Measurements from ENCODE around the gene PAX5.

The PAX5 gene

DNA sequence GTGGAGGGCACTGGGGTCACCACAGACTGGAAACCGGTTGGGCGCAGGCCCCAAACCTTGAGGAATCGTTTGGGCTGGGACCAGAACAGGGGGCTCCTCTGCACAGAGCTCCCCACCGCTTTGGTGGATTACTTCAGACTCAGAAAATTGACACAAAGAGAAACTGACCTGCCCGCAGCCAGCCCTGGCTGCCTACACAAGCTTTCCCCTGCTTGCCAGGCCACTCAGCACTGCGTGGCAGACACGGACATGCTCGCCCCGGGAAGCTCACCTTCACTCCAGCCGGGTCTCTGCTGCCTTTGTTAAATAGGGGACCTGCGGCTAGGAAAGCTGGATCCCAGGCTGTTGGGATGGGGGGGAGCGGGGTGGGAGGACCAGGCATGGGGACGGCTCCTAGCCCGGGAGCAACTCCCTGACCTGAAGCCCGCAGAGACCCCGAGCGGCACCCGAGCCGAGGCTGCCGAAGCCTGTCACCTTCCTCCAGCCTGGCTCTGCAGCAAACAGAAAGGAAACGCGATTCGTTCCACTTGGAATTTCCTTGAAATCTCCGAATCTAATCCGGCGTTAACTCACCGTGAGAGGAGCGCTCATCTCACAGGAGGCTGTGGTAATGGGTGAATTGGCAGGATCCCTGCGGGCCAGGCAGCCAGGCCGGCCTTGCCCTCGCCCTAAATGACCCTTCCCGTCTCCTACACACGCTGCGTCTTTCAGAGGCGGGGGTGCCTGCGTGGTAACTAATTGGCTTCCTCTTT is 8.8 kb downstream of the PAX5 start:
- H3K9me2 ChIP-seq (replicated peaks; ENCODE audit: insufficient read depth, low read length) = no peaks in the 10 kb centered on the region
- H3K4me3 ChIP-seq (ENCODE audit: low read length) = peak overlapping the region; percentile 49; the same call in 1 of the 2 replicates
- no peak for TF ChIP-seq EZH2 (optimal IDR thresholded peaks at IDR 0.05; ENCODE audit: low read depth, low read length)
- no peak for TF ChIP-seq EZH2phosphoT487 (IDR thresholded peaks at IDR 0.05; ENCODE audit: low read length)
- TF ChIP-seq, protein P1, sequence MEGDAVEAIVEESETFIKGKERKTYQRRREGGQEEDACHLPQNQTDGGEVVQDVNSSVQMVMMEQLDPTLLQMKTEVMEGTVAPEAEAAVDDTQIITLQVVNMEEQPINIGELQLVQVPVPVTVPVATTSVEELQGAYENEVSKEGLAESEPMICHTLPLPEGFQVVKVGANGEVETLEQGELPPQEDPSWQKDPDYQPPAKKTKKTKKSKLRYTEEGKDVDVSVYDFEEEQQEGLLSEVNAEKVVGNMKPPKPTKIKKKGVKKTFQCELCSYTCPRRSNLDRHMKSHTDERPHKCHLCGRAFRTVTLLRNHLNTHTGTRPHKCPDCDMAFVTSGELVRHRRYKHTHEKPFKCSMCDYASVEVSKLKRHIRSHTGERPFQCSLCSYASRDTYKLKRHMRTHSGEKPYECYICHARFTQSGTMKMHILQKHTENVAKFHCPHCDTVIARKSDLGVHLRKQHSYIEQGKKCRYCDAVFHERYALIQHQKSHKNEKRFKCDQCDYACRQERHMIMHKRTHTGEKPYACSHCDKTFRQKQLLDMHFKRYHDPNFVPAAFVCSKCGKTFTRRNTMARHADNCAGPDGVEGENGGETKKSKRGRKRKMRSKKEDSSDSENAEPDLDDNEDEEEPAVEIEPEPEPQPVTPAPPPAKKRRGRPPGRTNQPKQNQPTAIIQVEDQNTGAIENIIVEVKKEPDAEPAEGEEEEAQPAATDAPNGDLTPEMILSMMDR (IDR thresholded peaks at IDR 0.05; ENCODE audit: low read length) = no peak
- H3K79me2 ChIP-seq (ENCODE audit: low read length) = no peaks in the 10 kb centered on the region
- H3K4me1 ChIP-seq (ENCODE audit: low read length) = peaks cover 6% of the 10 kb centered on the region; the same call in 1 of the 2 replicates
- no peaks in the 10 kb centered on the region for H4K20me1 ChIP-seq (ENCODE audit: insufficient read depth, low read length)
- no peak overlapping the region for H3K27ac ChIP-seq (ENCODE audit: low read length)
- H3K4me2 ChIP-seq (ENCODE audit: low read depth, low read length) = peak overlapping the region; percentile 81
- no peaks in the 10 kb centered on the region for H3F3A ChIP-seq (ENCODE audit: insufficient read depth, low read length)
- H3K27me3 ChIP-seq (replicated peaks; ENCODE audit: insufficient read depth, low read length) = peaks cover 91% of the 10 kb centered on the region
- no peak overlapping the region for H3K9ac ChIP-seq (ENCODE audit: low read length)
- 0 out of 2 replicates have a peak overlapping the region, but pooled peaks have one; percentile 14 for H2AFZ ChIP-seq (ENCODE audit: low read length)
- no peaks in the 10 kb centered on the region for H3K9me3 ChIP-seq (replicated peaks; ENCODE audit: insufficient read depth, low read length)
- DNase-seq = no peak
- H3K36me3 ChIP-seq (replicated peaks; ENCODE audit: insufficient read depth, low read length) = no peaks in the 10 kb centered on the region

DNA sequence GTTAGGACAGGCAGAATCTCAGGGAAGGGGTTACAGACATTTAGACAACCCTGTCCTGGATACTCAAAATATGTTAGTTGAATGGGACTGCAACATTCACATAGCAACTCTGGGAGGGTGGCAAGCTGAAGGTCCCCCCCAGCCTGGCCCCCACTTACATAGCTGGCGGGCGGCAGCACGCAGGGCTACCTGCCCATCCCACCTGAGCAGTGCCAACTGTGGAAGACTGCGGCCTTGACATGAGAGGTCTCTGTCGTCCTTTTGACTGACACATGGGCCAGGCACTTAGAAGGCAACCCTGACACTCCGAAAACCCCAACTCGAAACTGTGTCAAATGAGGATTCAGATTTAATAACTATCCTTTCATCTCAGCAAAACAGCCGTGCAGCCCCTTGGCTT is 16.5 kb downstream of the PAX5 start:
- TF ChIP-seq EZH2 (optimal IDR thresholded peaks at IDR 0.05; ENCODE audit: low read depth, low read length) (no peak), EZH2phosphoT487 (IDR thresholded peaks at IDR 0.05; ENCODE audit: low read length) (no peak)
- TF ChIP-seq, protein P1 (IDR thresholded peaks at IDR 0.05; ENCODE audit: low read length) = no peak
- Histone ChIP-seq H3K27me3 (replicated peaks; ENCODE audit: insufficient read depth, low read length) (peaks cover 50% of the 10 kb centered on the region), H4K20me1 (ENCODE audit: insufficient read depth, low read length) (no peaks in the 10 kb centered on the region), H3K9me3 (replicated peaks; ENCODE audit: insufficient read depth, low read length) (no peaks in the 10 kb centered on the region), H3K4me2 (ENCODE audit: low read depth, low read length) (no peak overlapping the region), H3K79me2 (ENCODE audit: low read length) (no peaks in the 10 kb centered on the region), H2AFZ (ENCODE audit: low read length) (no peak overlapping the region), H3K4me1 (ENCODE audit: low read length) (no peaks in the 10 kb centered on the region), H3K36me3 (replicated peaks; ENCODE audit: insufficient read depth, low read length) (no peaks in the 10 kb centered on the region), H3K9ac (ENCODE audit: low read length) (no peak overlapping the region), H3K27ac (ENCODE audit: low read length) (no peak overlapping the region), H3K9me2 (replicated peaks; ENCODE audit: insufficient read depth, low read length) (no peaks in the 10 kb centered on the region), H3F3A (ENCODE audit: insufficient read depth, low read length) (no peaks in the 10 kb centered on the region), H3K4me3 (ENCODE audit: low read length) (no peak overlapping the region)
- DNase-seq = no peak

DNA sequence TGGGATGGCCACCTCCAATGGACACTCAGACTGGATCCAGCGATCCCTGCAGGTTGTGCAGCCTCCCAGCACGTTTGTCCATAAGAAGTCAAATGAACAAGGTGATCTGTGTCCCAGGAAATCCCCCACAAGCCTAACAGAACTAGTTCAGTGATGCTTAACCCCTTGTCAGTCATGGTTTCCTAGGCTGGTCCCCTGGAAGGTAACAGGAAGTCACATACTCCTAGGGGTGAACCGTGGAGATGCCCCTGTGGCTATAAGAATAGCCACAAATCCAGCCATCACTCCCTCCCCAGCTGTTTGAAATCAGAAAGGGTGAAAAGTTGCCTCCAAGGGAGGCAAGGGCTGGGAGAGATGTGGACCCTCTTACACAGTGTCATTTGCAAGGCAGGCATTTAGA is 22.5 kb downstream of the PAX5 start:
- H4K20me1 ChIP-seq (ENCODE audit: insufficient read depth, low read length) = no peaks in the 10 kb centered on the region

More for the DNA sequence above, 22.5 kb downstream of the PAX5 start:
- H3K27me3 ChIP-seq (replicated peaks; ENCODE audit: insufficient read depth, low read length) = peaks cover 13% of the 10 kb centered on the region; the same call in 1 of the 2 replicates
- H3K9ac ChIP-seq (ENCODE audit: low read length) = no peak overlapping the region
- H3K9me2 ChIP-seq (replicated peaks; ENCODE audit: insufficient read depth, low read length) = no peaks in the 10 kb centered on the region
- no peaks in the 10 kb centered on the region for H3K4me1 ChIP-seq (ENCODE audit: low read length)
- no peak for DNase-seq
- no peaks in the 10 kb centered on the region for H3K79me2 ChIP-seq (ENCODE audit: low read length)
- H3K9me3 ChIP-seq (replicated peaks; ENCODE audit: insufficient read depth, low read length) = no peaks in the 10 kb centered on the region
- TF ChIP-seq EZH2phosphoT487 (IDR thresholded peaks at IDR 0.05; ENCODE audit: low read length) (no peak), EZH2 (optimal IDR thresholded peaks at IDR 0.05; ENCODE audit: low read depth, low read length) (no peak)
- TF ChIP-seq, protein P1 (IDR thresholded peaks at IDR 0.05; ENCODE audit: low read length) = no peak
- H3F3A ChIP-seq (ENCODE audit: insufficient read depth, low read length) = no peaks in the 10 kb centered on the region
- no peak overlapping the region for H3K27ac ChIP-seq (ENCODE audit: low read length)
- H3K4me2 ChIP-seq (ENCODE audit: low read depth, low read length) = no peak overlapping the region
- H3K36me3 ChIP-seq (replicated peaks; ENCODE audit: insufficient read depth, low read length) = no peaks in the 10 kb centered on the region
- no peak overlapping the region for H3K4me3 ChIP-seq (ENCODE audit: low read length)
- no peak overlapping the region for H2AFZ ChIP-seq (ENCODE audit: low read length)
